Measurements from ENCODE around the gene NODAL. TPM values are rescaled to one million over a fixed set of nuclear protein-coding genes. Genes with fewer than 3 reads are reported as not detected.

Gene NODAL
- total and polyA plus RNA-seq, 4 donors, result not detected

DNA sequence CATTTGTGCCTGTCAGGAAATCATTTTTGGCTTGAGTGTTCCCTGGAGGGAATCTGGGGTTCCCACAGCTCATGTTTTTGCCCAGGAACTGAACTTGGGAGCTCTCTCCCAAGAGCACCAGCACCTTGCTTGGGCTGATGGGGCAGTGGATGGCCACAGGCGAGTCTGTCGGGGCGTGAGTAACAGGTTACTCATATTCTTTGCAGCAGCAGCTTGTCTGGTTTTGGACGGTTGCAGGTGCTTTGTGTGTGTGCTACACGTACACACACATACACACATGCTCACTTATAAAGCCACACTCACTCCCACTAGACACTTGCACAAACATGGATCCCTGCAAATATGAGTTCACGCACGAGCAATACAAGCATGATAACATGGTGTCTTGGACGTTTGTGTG, 34.2 kb upstream of the NODAL start:
- Histone ChIP-seq H3K9ac (ENCODE audit: insufficient read depth in 1 of 2, low read length in 2 of 2) (no peak overlapping the region), H3K27me3 (ENCODE audit: control insufficient read depth in 3 of 3, insufficient read depth in 3 of 3, low read length in 2 of 3) (peaks cover 0 to 5% (median 2%) of the 10 kb centered on the region in 3 donors), H3K27ac (ENCODE audit: low read depth in 1 of 2, low read length in 1 of 2) (no peak overlapping the region), H3K4me3 (no peak overlapping the region), H3K9me3 (ENCODE audit: control insufficient read depth in 4 of 4, insufficient read depth in 3 of 4, low read length in 3 of 4) (no peaks in the 10 kb centered on the region), H3K36me3 (ENCODE audit: control insufficient read depth in 4 of 4, insufficient read depth in 4 of 4, low read length in 4 of 4) (no peaks in the 10 kb centered on the region), H3K4me1 (ENCODE audit: control insufficient read depth in 5 of 5, insufficient read depth in 5 of 5, low read length in 5 of 5) (peaks cover 0 to 42% (median 8%) of the 10 kb centered on the region in 5 donors)
- ATAC-seq (ENCODE audit: insufficient read depth, low FRiP score) (no peak), DNase-seq (no peak)
- TF ChIP-seq, protein P1, sequence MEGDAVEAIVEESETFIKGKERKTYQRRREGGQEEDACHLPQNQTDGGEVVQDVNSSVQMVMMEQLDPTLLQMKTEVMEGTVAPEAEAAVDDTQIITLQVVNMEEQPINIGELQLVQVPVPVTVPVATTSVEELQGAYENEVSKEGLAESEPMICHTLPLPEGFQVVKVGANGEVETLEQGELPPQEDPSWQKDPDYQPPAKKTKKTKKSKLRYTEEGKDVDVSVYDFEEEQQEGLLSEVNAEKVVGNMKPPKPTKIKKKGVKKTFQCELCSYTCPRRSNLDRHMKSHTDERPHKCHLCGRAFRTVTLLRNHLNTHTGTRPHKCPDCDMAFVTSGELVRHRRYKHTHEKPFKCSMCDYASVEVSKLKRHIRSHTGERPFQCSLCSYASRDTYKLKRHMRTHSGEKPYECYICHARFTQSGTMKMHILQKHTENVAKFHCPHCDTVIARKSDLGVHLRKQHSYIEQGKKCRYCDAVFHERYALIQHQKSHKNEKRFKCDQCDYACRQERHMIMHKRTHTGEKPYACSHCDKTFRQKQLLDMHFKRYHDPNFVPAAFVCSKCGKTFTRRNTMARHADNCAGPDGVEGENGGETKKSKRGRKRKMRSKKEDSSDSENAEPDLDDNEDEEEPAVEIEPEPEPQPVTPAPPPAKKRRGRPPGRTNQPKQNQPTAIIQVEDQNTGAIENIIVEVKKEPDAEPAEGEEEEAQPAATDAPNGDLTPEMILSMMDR (IDR thresholded peaks at IDR 0.05; ENCODE audit: control extremely low read depth, extremely low read depth), result no peak
- WGBS, 2 donors, result 88 to 94% methylated on average over 8 of the region's 8 CpGs

GRCh38 chr10:70474780-70475179, 33.3 kb upstream of the NODAL start:
- ATAC-seq (ENCODE audit: insufficient read depth, low FRiP score), result no peak
- no peak for DNase-seq
- H3K27ac ChIP-seq (ENCODE audit: low read depth in 1 of 2, low read length in 1 of 2), result no peak overlapping the region
- WGBS, 2 donors, result 87 to 90% methylated on average over 2 of the region's 2 CpGs
- TF ChIP-seq, protein P1 (IDR thresholded peaks at IDR 0.05; ENCODE audit: control extremely low read depth, extremely low read depth), result no peak
- no peaks in the 10 kb centered on the region for H3K9me3 ChIP-seq (ENCODE audit: control insufficient read depth in 4 of 4, insufficient read depth in 3 of 4, low read length in 3 of 4)
- no peak overlapping the region for H3K9ac ChIP-seq (ENCODE audit: insufficient read depth in 1 of 2, low read length in 2 of 2)
- peaks cover 0 to 33% (median 5%) of the 10 kb centered on the region in 5 donors for H3K4me1 ChIP-seq (ENCODE audit: control insufficient read depth in 5 of 5, insufficient read depth in 5 of 5, low read length in 5 of 5)
- H3K27me3 ChIP-seq (ENCODE audit: control insufficient read depth in 3 of 3, insufficient read depth in 3 of 3, low read length in 2 of 3), result peaks cover 0 to 5% (median 2%) of the 10 kb centered on the region in 3 donors
- no peak overlapping the region for H3K4me3 ChIP-seq
- no peaks in the 10 kb centered on the region for H3K36me3 ChIP-seq (ENCODE audit: control insufficient read depth in 4 of 4, insufficient read depth in 4 of 4, low read length in 4 of 4)

DNA sequence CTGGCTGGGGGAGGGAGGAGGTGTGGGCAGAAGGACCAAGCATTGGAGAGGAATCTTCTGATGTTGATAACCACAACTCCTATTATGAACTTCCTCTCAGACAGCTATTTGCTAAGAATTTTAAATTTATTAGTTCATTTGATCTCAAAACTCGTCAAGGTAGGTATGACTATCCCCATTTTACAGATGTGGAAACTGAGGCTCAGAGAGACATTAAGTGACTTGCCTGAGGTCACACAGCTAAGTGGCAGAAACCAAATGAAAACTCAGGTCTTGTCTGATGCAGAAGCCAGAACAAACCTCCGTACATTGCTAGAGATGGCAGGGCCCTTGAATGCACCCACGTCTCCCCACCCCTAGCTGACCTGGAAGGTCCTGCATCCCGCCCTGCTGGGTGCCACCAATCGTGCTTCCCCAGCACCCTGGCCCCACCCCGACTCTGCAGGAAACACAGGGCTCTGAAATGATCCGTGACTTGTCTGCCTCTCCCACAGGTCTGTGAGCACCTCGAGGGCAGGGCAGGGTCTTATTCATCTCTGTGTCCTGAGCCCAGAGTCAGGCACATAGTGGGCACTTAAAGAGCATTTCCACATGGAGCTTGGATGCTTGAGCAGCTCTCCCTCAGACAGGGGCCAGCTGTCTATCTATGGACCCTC, 31.4 kb upstream of the NODAL start:
- no peak for DNase-seq
- WGBS, 2 donors, result 82 to 85% methylated on average over 8 of the region's 8 CpGs
- no peak overlapping the region for H3K9ac ChIP-seq (ENCODE audit: insufficient read depth in 1 of 2, low read length in 2 of 2)
- no peak overlapping the region for H3K27ac ChIP-seq (ENCODE audit: low read depth in 1 of 2, low read length in 1 of 2)
- H3K9me3 ChIP-seq (ENCODE audit: control insufficient read depth in 4 of 4, insufficient read depth in 3 of 4, low read length in 3 of 4), result no peaks in the 10 kb centered on the region
- peaks cover 0 to 32% (median 4%) of the 10 kb centered on the region in 5 donors for H3K4me1 ChIP-seq (ENCODE audit: control insufficient read depth in 5 of 5, insufficient read depth in 5 of 5, low read length in 5 of 5)
- TF ChIP-seq, protein P1 (IDR thresholded peaks at IDR 0.05; ENCODE audit: control extremely low read depth, extremely low read depth), result no peak
- H3K27me3 ChIP-seq (ENCODE audit: control insufficient read depth in 3 of 3, insufficient read depth in 3 of 3, low read length in 2 of 3), result peaks cover 0 to 5% (median 2%) of the 10 kb centered on the region in 3 donors
- H3K36me3 ChIP-seq (ENCODE audit: control insufficient read depth in 4 of 4, insufficient read depth in 4 of 4, low read length in 4 of 4), result no peaks in the 10 kb centered on the region
- H3K4me3 ChIP-seq, result no peak overlapping the region
- ATAC-seq (ENCODE audit: insufficient read depth, low FRiP score), result no peak

All from lung (tissue), 12 donors.